Ascending aorta (tissue), 2 donors: ENCODE data around the gene FAF1. TPM values are rescaled to one million over a fixed set of nuclear protein-coding genes. Genes with fewer than 3 reads are reported as not detected.
"Not testable (repeated sequence)": the region's sequence is repeated elsewhere in the genome, so short reads cannot be mapped to it uniquely, and the experiment has no call there.

ENCODE experiments used
- DNase-seq, 2 donors: peaks; one replicate each; pipeline ENCODE4 v3.0.0-alpha.2; 2019; ENCODE audit warnings: low spot score in 2 of 2
- H3K27ac ChIP-seq, 2 donors: fragments of 200-600 bp; sonication (generic); one replicate each; pipeline ENCODE4 v1.5.1; 2016 to 2017; ENCODE audit warnings: mild to moderate bottlenecking in 1 of 2
- H3K27me3 ChIP-seq: fragments of 200-600 bp; sonication (generic); one replicate; pipeline ENCODE4 v1.5.1; 2017
- H3K36me3 ChIP-seq, 2 donors: fragments of 200-600 bp; sonication (generic); one replicate each; pipeline ENCODE4 v1.5.1; 2016
- H3K4me1 ChIP-seq, 2 donors: fragments of 200-600 bp; sonication (generic); one replicate each; pipeline ENCODE4 v1.5.1; 2016 to 2017; ENCODE audit warnings: mild to moderate bottlenecking in 1 of 2
- H3K4me3 ChIP-seq, 2 donors: fragments of 200-600 bp; sonication (generic); one replicate each; pipeline ENCODE4 v1.5.1; 2016 to 2017; ENCODE audit warnings: mild to moderate bottlenecking in 1 of 2
- H3K9me3 ChIP-seq, 2 donors: fragments of 200-600 bp; sonication (generic); one replicate each; pipeline ENCODE4 v1.5.1; 2016
- CTCF ChIP-seq, 3 experiments: fragments of 200-600 bp in 2 of 3; fragments of 450-650 bp in 1 of 3; sonication (generic) in 2 of 3; IDR thresholded peaks; one replicate each; pipeline ENCODE4 v1.5.1; 2016 to 2019; ENCODE audit warnings: antibody characterized with exemption in 3 of 3, mild to moderate bottlenecking in 1 of 3, moderate library complexity in 1 of 3
- intact Hi-C: fragments of 100-400 bp; cut with DNase I; formaldehyde crosslinking; loops from one replicate; pipeline ENCODE4 v1.15.1; 2023
- total RNA-seq: library from RNA; depleted of rRNA; stranded (reverse); fragments of >200 nt; gene quantifications from one replicate; pipeline ENCODE4 v1.1.0, GENCODE V29; 2016

FAF1 gene
- total RNA-seq, 1 donor from 2014 or later = 16.4 TPM

- H3K4me1 ChIP-seq = no peaks in the 10 kb centered on the region
- H3K27ac ChIP-seq = peak overlapping the region; percentile 95 to 98
- TF ChIP-seq CTCF (IDR thresholded peaks at IDR 0.05) = no peak
- no peaks in the 10 kb centered on the region for H3K27me3 ChIP-seq
- intact Hi-C loops = loop anchor here (1.0 to 10.0 kb wide), 6 partner anchors 7 to 1177 kb away; partner anchors contain the start of genes BTF3L4, FAF1, OSBPL9 and RNF11
- H3K9me3 ChIP-seq = no peaks in the 10 kb centered on the region
- peak overlapping the region; percentile 80 to 93 for H3K4me3 ChIP-seq
- H3K36me3 ChIP-seq = no peaks in the 10 kb centered on the region
- no peak for DNase-seq
These were observed 7.5 kb upstream of the FAF1 start for GRCh38 chr1:50967416-50968157.

DNA sequence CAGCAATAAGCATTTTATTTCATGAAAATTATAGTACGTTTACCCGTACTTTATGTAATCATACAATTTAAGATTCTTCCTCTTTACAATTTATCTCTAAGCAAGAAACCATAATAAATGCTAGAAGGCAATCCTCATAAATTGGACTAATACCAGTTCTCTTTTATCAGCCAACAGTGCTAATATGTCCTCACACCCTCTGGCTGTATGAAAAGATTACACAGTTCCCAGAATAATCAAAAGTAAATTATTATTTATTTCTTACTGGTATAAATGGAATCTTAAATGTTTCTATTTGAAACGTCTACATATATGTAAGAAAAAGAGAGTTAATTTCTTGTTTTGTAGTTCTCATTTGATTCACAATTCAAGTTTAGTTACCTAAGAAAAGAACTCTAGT, 6.9 kb upstream of the FAF1 start:
- H3K27ac ChIP-seq = peak overlapping the region; percentile 95 to 98
- intact Hi-C loops = loop anchor here (5.0 to 10.0 kb wide), 5 partner anchors 270 to 1178 kb away; partner anchors contain the start of genes BTF3L4, OSBPL9, RNF11 and TXNDC12
- no peaks in the 10 kb centered on the region for H3K9me3 ChIP-seq
- no peaks in the 10 kb centered on the region for H3K27me3 ChIP-seq
- no peaks in the 10 kb centered on the region for H3K4me1 ChIP-seq
- H3K4me3 ChIP-seq = peak overlapping the region; percentile 80 to 93
- no peaks in the 10 kb centered on the region for H3K36me3 ChIP-seq
- no peak for DNase-seq
- no peak for TF ChIP-seq CTCF (IDR thresholded peaks at IDR 0.05)

GRCh38 chr1:50964863-50965262, 4.8 kb upstream of the FAF1 start:
- no peak overlapping the region for H3K4me3 ChIP-seq
- TF ChIP-seq CTCF (IDR thresholded peaks at IDR 0.05) = no peak
- H3K27ac ChIP-seq = no peak overlapping the region
- no peaks in the 10 kb centered on the region for H3K27me3 ChIP-seq
- H3K36me3 ChIP-seq = no peaks in the 10 kb centered on the region
- H3K9me3 ChIP-seq = no peaks in the 10 kb centered on the region
- intact Hi-C loops = loop anchor here (5.0 to 10.0 kb wide), 5 partner anchors 272 to 1180 kb away; partner anchors contain the start of genes BTF3L4, OSBPL9, RNF11 and TXNDC12
- DNase-seq = no peak
- H3K4me1 ChIP-seq = peaks cover 0 to 3% of the 10 kb centered on the region in 2 donors

GRCh38 chr1:50959303-50959912, 659 bp downstream of the FAF1 start:
- intact Hi-C loops = loop anchor here (5.0 kb wide), 1 partner anchor 918 kb away; the partner anchor contains the start of gene NRDC
- no peaks in the 10 kb centered on the region for H3K27me3 ChIP-seq
- H3K4me3 ChIP-seq = peak overlapping the region; percentile 92 to 94
- H3K27ac ChIP-seq = peak overlapping the region; percentile 77 to 79
- no peak for DNase-seq
- no peaks in the 10 kb centered on the region for H3K36me3 ChIP-seq
- TF ChIP-seq CTCF (IDR thresholded peaks at IDR 0.05) = no peak
- H3K4me1 ChIP-seq = peaks cover 0 to 11% of the 10 kb centered on the region in 2 donors
- H3K9me3 ChIP-seq = no peaks in the 10 kb centered on the region

DNA sequence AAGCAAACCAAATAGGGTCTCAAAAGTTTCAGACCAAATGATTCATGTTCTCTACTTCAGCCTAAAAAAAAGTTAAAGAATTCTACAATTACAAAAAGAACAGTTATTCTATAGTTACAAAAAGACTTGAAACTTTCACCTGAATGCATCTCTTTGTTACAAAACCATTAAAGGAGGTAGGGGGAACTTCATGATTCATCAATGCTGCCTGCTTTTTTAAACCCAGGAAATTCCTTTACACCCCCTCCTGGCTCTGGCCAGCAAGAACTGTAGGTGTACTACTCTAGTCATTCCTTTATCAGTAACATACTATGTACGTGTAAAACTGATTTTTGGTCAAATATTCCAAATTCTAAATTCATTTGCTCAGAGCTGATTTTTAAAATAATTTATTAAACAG, 5.0 kb downstream of the FAF1 start:
- no peaks in the 10 kb centered on the region for H3K36me3 ChIP-seq
- H3K4me1 ChIP-seq = peaks cover 0 to 8% of the 10 kb centered on the region in 2 donors
- H3K4me3 ChIP-seq = no peak overlapping the region
- DNase-seq = no peak
- no peak for TF ChIP-seq CTCF (IDR thresholded peaks at IDR 0.05)
- intact Hi-C loops = loop anchor here (5.0 kb wide), 1 partner anchor 922 kb away; the partner anchor contains the start of gene NRDC
- H3K27me3 ChIP-seq = no peaks in the 10 kb centered on the region
- no peaks in the 10 kb centered on the region for H3K9me3 ChIP-seq
- H3K27ac ChIP-seq = no peak overlapping the region

DNA sequence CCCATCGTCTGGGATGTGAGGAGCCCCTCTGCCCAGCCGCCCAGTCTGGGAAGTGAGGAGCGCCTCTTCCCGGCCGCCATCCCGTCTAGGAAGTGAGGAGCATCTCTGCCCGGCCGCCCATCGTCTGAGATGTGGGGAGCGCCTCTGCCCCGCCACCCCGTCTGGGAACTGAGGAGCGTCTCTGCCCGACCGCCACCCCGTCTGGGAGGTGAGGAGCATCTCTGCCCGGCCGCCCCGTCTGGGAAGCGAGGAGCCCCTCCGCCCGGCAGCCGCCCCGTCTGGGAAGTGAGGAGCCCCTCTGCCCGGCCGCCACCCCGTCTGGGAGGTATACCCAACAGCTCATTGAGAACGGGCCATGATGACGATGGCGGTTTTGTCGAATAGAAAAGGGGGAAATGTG, 7.5 kb downstream of the FAF1 start:
- H3K27me3 ChIP-seq, intact Hi-C loops, H3K4me3 ChIP-seq: not testable (repeated sequence)

More for the DNA sequence above, 7.5 kb downstream of the FAF1 start:
- not testable (repeated sequence) for H3K36me3 ChIP-seq, DNase-seq, H3K4me1 ChIP-seq, H3K27ac ChIP-seq, H3K9me3 ChIP-seq
